T-cell (primary cell): ENCODE measurements around the gene SEZ6. TPM values are rescaled to one million over a fixed set of nuclear protein-coding genes. Genes with fewer than 3 reads are reported as not detected.

Experiments
- ATAC-seq, 4 experiments: fragments of 200-7000 bp in 3 of 4; fragments of 150-1000 bp in 1 of 4; cut with Tn5 transposase; replicated peaks in 1 of 4; 1 replicate in 3 of 4; 2 replicates in 1 of 4; pipeline ENCODE4 v1.10.0; 2021; ENCODE audit warnings: moderate library complexity in 3 of 4, mild to moderate bottlenecking in 2 of 4, moderate number of reproducible peaks in 1 of 4
- CTCF ChIA-PET, 2 donors: fragments of 300-600 bp; sonication (Branson Sonifier 250); formaldehyde crosslinking; loops; one replicate each; lab custom pipeline; 2022; ENCODE audit warnings: antibody characterized with exemption in 2 of 2; lab: Charles Lee
- POLR2A ChIA-PET, 2 donors: fragments of 300-600 bp; sonication (Branson Sonifier 250); formaldehyde crosslinking; loops; one replicate each; lab custom pipeline; 2022; ENCODE audit warnings: antibody characterized with exemption in 2 of 2; lab: Charles Lee
- DNase-seq, 35 experiments: peaks; one replicate each; pipeline versions ENCODE4 v3.0.0 to v3.0.0-alpha.2; 2013 to 2023
- H3K27ac ChIP-seq: one replicate; pipeline ENCODE4 v1.5.1; 2013; ENCODE audit warnings: low read length
- H3K27me3 ChIP-seq, 2 experiments: replicated peaks in 1 of 2; 1 replicate in 1 of 2; 2 replicates in 1 of 2; pipeline versions ENCODE4 v1.6.1 to v1.7.0; 2013; ENCODE audit warnings: low read length in 1 of 2, mixed read lengths in 1 of 2; ENCODE audit not compliant: control insufficient read depth in 2 of 2, insufficient read depth in 2 of 2; ENCODE audit errors: extremely low read depth in 1 of 2
- H3K36me3 ChIP-seq, 2 donors: 1 replicate in 1 of 2; 2 replicates in 1 of 2; pipeline versions ENCODE4 v1.6.1 to v1.7.0; 2013; ENCODE audit warnings: low read length in 1 of 2; ENCODE audit not compliant: control insufficient read depth in 2 of 2, insufficient read depth in 1 of 2; ENCODE audit errors: extremely low read depth in 1 of 2
- H3K4me1 ChIP-seq, 2 experiments: 1 replicate in 1 of 2; 2 replicates in 1 of 2; pipeline versions ENCODE4 v1.6.1 to v1.7.0; 2013; ENCODE audit warnings: low read length in 2 of 2, mixed read lengths in 1 of 2; ENCODE audit not compliant: insufficient read depth in 2 of 2, control insufficient read depth in 1 of 2; ENCODE audit errors: extremely low read depth in 1 of 2
- H3K4me3 ChIP-seq, 2 donors: 1 replicate in 1 of 2; 2 replicates in 1 of 2; pipeline versions ENCODE4 v1.5.1 to v1.7.0; 2013; ENCODE audit warnings: mild to moderate bottlenecking in 2 of 2, low read length in 1 of 2, moderate library complexity in 1 of 2; ENCODE audit not compliant: control insufficient read depth in 1 of 2; ENCODE audit errors: extremely low read depth in 1 of 2
- H3K9me3 ChIP-seq: 2 replicates; pipeline ENCODE4 v1.7.0; 2013
- H3K27ac Mint-ChIP-seq, 2 donors: one replicate each; pipeline ENCODE4 v1.8.0; 2020 to 2021; ENCODE audit warnings: mild to moderate bottlenecking in 2 of 2, mixed read lengths in 2 of 2
- H3K27me3 Mint-ChIP-seq, 2 donors: one replicate each; pipeline ENCODE4 v1.8.0; 2021 to 2022; ENCODE audit warnings: mixed read lengths in 2 of 2
- H3K36me3 Mint-ChIP-seq: one replicate; pipeline ENCODE4 v1.8.0; 2021; ENCODE audit warnings: mixed read lengths
- H3K4me1 Mint-ChIP-seq, 3 donors: one replicate each; pipeline ENCODE4 v1.8.0; 2020 to 2022; ENCODE audit warnings: mixed read lengths in 3 of 3, mild to moderate bottlenecking in 1 of 3
- H3K4me3 Mint-ChIP-seq, 3 donors: one replicate each; pipeline ENCODE4 v1.8.0; 2020 to 2022; ENCODE audit warnings: mild to moderate bottlenecking in 3 of 3, mixed read lengths in 3 of 3, moderate library complexity in 3 of 3
- H3K9me3 Mint-ChIP-seq, 3 donors: one replicate each; pipeline ENCODE4 v1.8.0; 2020 to 2022; ENCODE audit warnings: mixed read lengths in 3 of 3
- WGBS: methylation state at CpG from one replicate; pipeline ENCODE4 v1.1.5; 2013; ENCODE audit warnings: missing lambda C conversion rate; ENCODE audit not compliant: insufficient coverage; 5-methylcytosine and 5-hydroxymethylcytosine counted together
- total RNA-seq, 35 experiments: library from RNA in 6 of 35; stranded (reverse) in 6 of 35; fragments of 120-200 nt in 1 of 35; gene quantifications; one replicate each; pipeline versions ENCODE4 v1.2.1 to v1.2.4 and lab custom pipeline; 2013 to 2026

Gene SEZ6
- total RNA-seq, 5 donors from 2014 or later (not counting 1 experiment from before 2014, with no cell fraction given), result 0.49 to 1.6 TPM; not detected in 3

DNA sequence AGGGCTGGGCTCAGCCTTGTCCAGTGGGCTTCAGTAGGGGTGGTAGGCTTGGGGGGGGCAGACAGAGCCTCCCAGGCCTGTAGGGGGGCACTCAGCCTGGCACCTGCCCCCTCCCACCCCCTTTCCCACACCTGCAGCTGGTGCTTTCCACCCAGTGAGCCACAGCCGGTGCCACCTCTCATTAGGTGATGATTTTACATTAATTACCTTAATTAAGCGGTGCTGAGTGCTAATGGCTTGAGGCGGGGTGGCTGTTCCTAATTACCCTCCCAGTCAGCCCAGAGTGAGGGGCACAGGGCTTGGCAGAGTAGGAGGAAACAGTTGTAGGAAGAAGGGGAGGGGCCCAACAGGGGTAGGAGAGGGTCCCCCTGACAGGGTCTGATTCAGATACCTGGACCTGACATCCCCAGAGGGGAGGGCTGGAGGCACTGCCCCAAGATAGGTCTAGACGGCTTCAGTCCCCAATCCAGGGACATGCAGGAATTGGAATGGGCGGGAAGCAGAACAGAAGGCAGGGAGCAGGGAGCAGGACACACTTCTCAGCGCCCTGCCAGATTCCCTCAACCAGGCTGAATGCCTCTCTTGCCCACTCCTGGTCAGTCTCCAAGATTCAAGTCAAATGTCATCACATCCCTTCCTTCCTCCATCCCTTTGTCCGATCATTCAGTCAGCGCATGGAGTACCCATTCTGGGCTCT, 28.0 kb downstream of the SEZ6 start:
- ATAC-seq (no peak), DNase-seq (no peak)
- H3K4me1 ChIP-seq, result peaks cover 6 to 18% of the 10 kb centered on the region in 2 experiments
- H3K4me3 Mint-ChIP-seq, result no peak overlapping the region
- H3K36me3 Mint-ChIP-seq, result no peaks in the 10 kb centered on the region
- H3K36me3 ChIP-seq, result no peaks in the 10 kb centered on the region
- peaks cover 0 to 4% of the 10 kb centered on the region in 2 experiments for H3K27me3 ChIP-seq
- H3K27ac Mint-ChIP-seq, result no peak overlapping the region
- H3K9me3 ChIP-seq, result no peaks in the 10 kb centered on the region
- POLR2A ChIA-PET, result no interaction called here
- H3K9me3 Mint-ChIP-seq, result no peaks in the 10 kb centered on the region
- WGBS, result 62% methylated on average over 3 of the region's 8 CpGs
- CTCF ChIA-PET, result no interaction called here
- peaks cover 10% of the 10 kb centered on the region in 3 donors for H3K4me1 Mint-ChIP-seq
- no peak overlapping the region for H3K4me3 ChIP-seq
- no peaks in the 10 kb centered on the region for H3K27me3 Mint-ChIP-seq
- no peak overlapping the region for H3K27ac ChIP-seq

- ATAC-seq, result no peak
- no peak overlapping the region for H3K27ac Mint-ChIP-seq
- H3K9me3 Mint-ChIP-seq, result no peaks in the 10 kb centered on the region
- Histone ChIP-seq H3K27me3 (peaks cover 0 to 12% of the 10 kb centered on the region in 2 experiments), H3K36me3 (no peaks in the 10 kb centered on the region), H3K4me1 (no peaks in the 10 kb centered on the region), H3K4me3 (no peak overlapping the region), H3K9me3 (no peaks in the 10 kb centered on the region), H3K27ac (no peak overlapping the region)
- H3K36me3 Mint-ChIP-seq, result no peaks in the 10 kb centered on the region
- H3K4me1 Mint-ChIP-seq, result no peaks in the 10 kb centered on the region
- CTCF ChIA-PET, result no interaction called here
- DNase-seq, result no peak
- 69% methylated on average over 5 of the region's 5 CpGs for whole genome bisulfite sequencing
- H3K4me3 Mint-ChIP-seq, result no peak overlapping the region
- POLR2A ChIA-PET, result no interaction called here
- peaks cover 0 to 3% of the 10 kb centered on the region in 2 donors for H3K27me3 Mint-ChIP-seq
These were observed 30.2 kb downstream of the SEZ6 start for GRCh38 chr17:28975646-28976045.

DNA sequence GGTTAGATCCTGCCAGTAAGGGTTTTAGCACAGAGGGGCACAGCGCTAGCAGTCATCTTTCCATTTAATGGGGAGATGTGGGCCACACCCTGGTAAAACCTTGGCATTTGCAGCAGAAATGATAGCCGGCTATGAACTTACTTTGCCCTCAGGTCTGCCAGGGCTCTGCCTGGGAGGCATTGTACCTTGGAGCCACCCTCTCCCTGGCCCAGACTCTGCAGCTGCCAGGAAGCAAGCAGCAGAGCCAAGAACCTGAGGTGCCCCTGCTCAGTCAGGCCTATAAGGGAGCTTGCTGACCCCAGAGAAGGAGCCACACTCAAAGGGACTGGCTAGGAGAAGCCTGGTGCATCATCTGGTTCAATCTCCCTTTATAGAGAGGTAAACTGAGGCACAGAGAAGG, 30.8 kb downstream of the SEZ6 start:
- ATAC-seq (no peak), DNase-seq (no peak)
- Histone ChIP-seq H3K4me3 (no peak overlapping the region), H3K36me3 (no peaks in the 10 kb centered on the region), H3K4me1 (no peaks in the 10 kb centered on the region), H3K27ac (no peak overlapping the region), H3K27me3 (peaks cover 0 to 12% of the 10 kb centered on the region in 2 experiments), H3K9me3 (no peaks in the 10 kb centered on the region)
- Mint-ChIP-seq H3K4me1 (no peaks in the 10 kb centered on the region), H3K9me3 (no peaks in the 10 kb centered on the region), H3K27ac (no peak overlapping the region), H3K27me3 (peaks cover 0 to 3% of the 10 kb centered on the region in 2 donors), H3K36me3 (no peaks in the 10 kb centered on the region), H3K4me3 (no peak overlapping the region)
- ChIA-PET POLR2A (no interaction called here), CTCF (no interaction called here)
- WGBS, result 80% methylated on average over 1 of the region's 2 CpGs

GRCh38 chr17:28974451-28974850, 31.4 kb downstream of the SEZ6 start:
- peaks cover 0 to 3% of the 10 kb centered on the region in 2 donors for H3K27me3 Mint-ChIP-seq
- no peaks in the 10 kb centered on the region for H3K36me3 Mint-ChIP-seq
- ChIA-PET CTCF (interaction anchor here in 1 of 2 donors (0.6 kb wide), 1 partner anchor 84 kb away, joined by 10 read pairs; no protein-coding TSS in a partner anchor), POLR2A (no interaction called here)
- H3K4me1 Mint-ChIP-seq, result no peaks in the 10 kb centered on the region
- no peak overlapping the region for H3K4me3 Mint-ChIP-seq
- Histone ChIP-seq H3K27me3 (peaks cover 0 to 15% of the 10 kb centered on the region in 2 experiments), H3K4me3 (no peak overlapping the region), H3K9me3 (no peaks in the 10 kb centered on the region), H3K4me1 (no peaks in the 10 kb centered on the region), H3K27ac (no peak overlapping the region), H3K36me3 (no peaks in the 10 kb centered on the region)
- ATAC-seq, result no peak
- H3K27ac Mint-ChIP-seq, result no peak overlapping the region
- H3K9me3 Mint-ChIP-seq, result no peaks in the 10 kb centered on the region
- WGBS, result 82% methylated on average over 3 of the region's 4 CpGs
- DNase-seq, result no peak

GRCh38 chr17:28973425-28973824, 32.4 kb downstream of the SEZ6 start:
- peaks cover 0 to 15% of the 10 kb centered on the region in 2 experiments for H3K27me3 ChIP-seq
- Mint-ChIP-seq H3K4me3 (no peak overlapping the region), H3K9me3 (no peaks in the 10 kb centered on the region), H3K27me3 (peaks cover 0 to 3% of the 10 kb centered on the region in 2 donors), H3K4me1 (no peaks in the 10 kb centered on the region), H3K27ac (no peak overlapping the region), H3K36me3 (no peaks in the 10 kb centered on the region)
- no peak overlapping the region for H3K4me3 ChIP-seq
- CTCF ChIA-PET, result no interaction called here
- ATAC-seq (no peak), DNase-seq (no peak)
- H3K9me3 ChIP-seq, result no peaks in the 10 kb centered on the region
- POLR2A ChIA-PET, result interaction anchor here in 1 of 2 donors (0.7 to 1.0 kb wide), 2 partner anchors 10 to 207 kb away, joined by 3 read pairs; partner anchors contain the start of gene MYO18A
- no peaks in the 10 kb centered on the region for H3K4me1 ChIP-seq
- 86% methylated on average over 2 of the region's 2 CpGs for WGBS
- no peaks in the 10 kb centered on the region for H3K36me3 ChIP-seq
- no peak overlapping the region for H3K27ac ChIP-seq

GRCh38 chr17:28972437-28972836, 33.4 kb downstream of the SEZ6 start:
- 85% methylated on average over 8 of the region's 10 CpGs for whole genome bisulfite sequencing
- Mint-ChIP-seq H3K9me3 (no peaks in the 10 kb centered on the region), H3K4me3 (no peak overlapping the region), H3K27me3 (peaks cover 0 to 3% of the 10 kb centered on the region in 2 donors), H3K27ac (no peak overlapping the region), H3K36me3 (no peaks in the 10 kb centered on the region), H3K4me1 (no peaks in the 10 kb centered on the region)
- ChIA-PET POLR2A (no interaction called here), CTCF (no interaction called here)
- ATAC-seq, result no peak
- Histone ChIP-seq H3K4me3 (no peak overlapping the region), H3K9me3 (no peaks in the 10 kb centered on the region), H3K36me3 (no peaks in the 10 kb centered on the region), H3K4me1 (no peaks in the 10 kb centered on the region), H3K27ac (no peak overlapping the region), H3K27me3 (peaks cover 0 to 15% of the 10 kb centered on the region in 2 experiments)
- no peak for DNase-seq
